Karpas-422 (cell line): ENCODE measurements around the gene AHDC1. TPM values are rescaled to one million over a fixed set of nuclear protein-coding genes. Genes with fewer than 3 reads are reported as not detected.

Experiments
- DNase-seq: peaks from one replicate; pipeline ENCODE4 v3.0.0-alpha.2; 2015
- H2AFZ ChIP-seq: fragments of 200-600 bp; sonication (generic); 2 replicates; pipeline ENCODE4 v1.6.1; 2014; ENCODE audit warnings: antibody characterized with exemption, low read length, mixed read lengths
- H3K27ac ChIP-seq: fragments of 200-600 bp; sonication (generic); 2 replicates; pipeline ENCODE4 v1.5.1; 2014; ENCODE audit warnings: mild to moderate bottlenecking, low read length, moderate library complexity
- H3K27me3 ChIP-seq: fragments of 200-600 bp; sonication (generic); 2 replicates; pipeline ENCODE4 v1.6.1; 2014; ENCODE audit warnings: low read length, mixed read lengths
- H3K36me3 ChIP-seq: fragments of 200-600 bp; sonication (generic); 2 replicates; pipeline ENCODE4 v1.6.1; 2014; ENCODE audit warnings: low read length, mixed read lengths; ENCODE audit not compliant: insufficient read depth
- H3K4me1 ChIP-seq: fragments of 200-600 bp; sonication (generic); 2 replicates; pipeline ENCODE4 v1.6.1; 2014; ENCODE audit warnings: mild to moderate bottlenecking, low read length, mixed read lengths
- H3K4me2 ChIP-seq: fragments of 200-600 bp; sonication (generic); 2 replicates; pipeline ENCODE4 v1.6.1; 2014; ENCODE audit warnings: low read length, low read depth, mild to moderate bottlenecking; ENCODE audit not compliant: poor library complexity, severe bottlenecking
- H3K4me3 ChIP-seq: fragments of 200-600 bp; sonication (generic); 2 replicates; pipeline ENCODE4 v1.5.1; 2014; ENCODE audit warnings: mild to moderate bottlenecking, antibody characterized with exemption, low read length, mixed read lengths
- H3K79me2 ChIP-seq: fragments of 200-600 bp; sonication (generic); 2 replicates; pipeline ENCODE4 v1.6.1; 2014; ENCODE audit warnings: mild to moderate bottlenecking, low read length, mixed read lengths
- H3K9ac ChIP-seq: fragments of 200-600 bp; sonication (generic); 2 replicates; pipeline ENCODE4 v1.6.0; 2014; ENCODE audit warnings: low read length
- H3K9me2 ChIP-seq: fragments of 200-600 bp; sonication (generic), shearing (Covaris generic); replicated peaks from 2 replicates; pipeline ENCODE4 v1.6.0; 2014; ENCODE audit warnings: mild to moderate bottlenecking, low read length, moderate library complexity; ENCODE audit not compliant: insufficient read depth
- H3K9me3 ChIP-seq: fragments of 300-700, 200-600 bp; sonication (generic); 2 replicates; pipeline ENCODE4 v1.6.1; 2014; ENCODE audit warnings: low read length, mixed read lengths
- H4K20me1 ChIP-seq: fragments of 200-600 bp; sonication (generic); 2 replicates; pipeline ENCODE4 v1.6.1; 2014; ENCODE audit warnings: mild to moderate bottlenecking, antibody characterized with exemption, low read length, low read depth; ENCODE audit not compliant: insufficient read depth
- total RNA-seq: library from RNA; depleted of rRNA; stranded (reverse); fragments of >200 nt; shearing (Covaris generic); gene quantifications from 2 replicates; pipeline ENCODE4 v1.2.3, GENCODE V29; 2014; ENCODE audit warnings: low replicate concordance

AHDC1 gene
- total RNA-seq, 1 experiment from 2014 or later, result 2.2 TPM

DNA sequence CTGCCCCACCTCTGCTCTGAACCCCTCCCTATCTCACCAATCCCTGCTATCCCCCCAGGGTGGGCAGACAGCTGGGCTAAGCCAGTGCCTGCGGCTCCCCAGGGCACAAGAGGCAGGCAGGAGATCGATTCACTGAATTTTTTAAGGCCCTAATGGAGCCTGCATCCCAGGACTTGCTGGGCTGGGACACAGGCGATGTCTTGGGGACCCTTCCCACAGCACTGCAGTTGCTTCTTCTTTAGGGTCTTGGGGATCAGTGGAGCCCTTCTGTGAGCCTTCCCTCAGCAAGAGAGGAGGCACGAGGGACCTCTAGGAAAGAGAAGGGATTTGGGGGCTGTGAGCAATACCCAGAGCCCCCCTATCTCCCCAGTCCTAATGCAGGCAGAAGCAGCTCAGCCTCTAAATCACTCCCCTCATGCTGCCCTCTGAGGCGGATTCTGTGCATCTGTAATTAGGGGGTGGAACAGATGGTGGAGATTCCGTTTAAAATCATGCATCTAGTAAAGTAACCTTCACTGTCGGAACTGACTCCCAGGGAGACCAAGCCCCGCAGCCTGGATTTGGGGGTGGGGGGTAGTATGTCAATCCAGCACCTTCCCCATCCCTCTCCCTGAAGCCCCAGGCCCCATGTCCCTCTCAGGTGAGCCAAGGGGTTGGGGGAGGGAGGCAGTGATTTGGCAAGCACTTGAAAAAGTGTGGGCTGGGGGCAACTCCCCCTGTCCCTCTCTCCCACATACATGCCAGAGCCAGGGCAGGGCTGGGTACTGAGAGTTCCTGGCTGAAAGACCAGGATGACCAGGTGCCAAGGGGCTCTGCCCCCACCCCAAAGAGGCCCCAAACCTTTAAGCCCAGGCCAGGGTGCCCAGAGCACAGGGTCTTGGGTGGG lies 10.0 kb downstream of the AHDC1 start:
- Histone ChIP-seq H3K4me3 (no peak overlapping the region), H2AFZ (no peak overlapping the region), H3K4me1 (peaks cover 1% of the 10 kb centered on the region), H3K36me3 (no peaks in the 10 kb centered on the region), H3K9me3 (no peaks in the 10 kb centered on the region), H3K4me2 (no peak overlapping the region), H3K9me2 (no peaks in the 10 kb centered on the region), H3K79me2 (no peaks in the 10 kb centered on the region), H3K27me3 (no peaks in the 10 kb centered on the region), H4K20me1 (peaks cover 35% of the 10 kb centered on the region), H3K9ac (no peak overlapping the region), H3K27ac (no peak overlapping the region)
- no peak for DNase-seq

DNA sequence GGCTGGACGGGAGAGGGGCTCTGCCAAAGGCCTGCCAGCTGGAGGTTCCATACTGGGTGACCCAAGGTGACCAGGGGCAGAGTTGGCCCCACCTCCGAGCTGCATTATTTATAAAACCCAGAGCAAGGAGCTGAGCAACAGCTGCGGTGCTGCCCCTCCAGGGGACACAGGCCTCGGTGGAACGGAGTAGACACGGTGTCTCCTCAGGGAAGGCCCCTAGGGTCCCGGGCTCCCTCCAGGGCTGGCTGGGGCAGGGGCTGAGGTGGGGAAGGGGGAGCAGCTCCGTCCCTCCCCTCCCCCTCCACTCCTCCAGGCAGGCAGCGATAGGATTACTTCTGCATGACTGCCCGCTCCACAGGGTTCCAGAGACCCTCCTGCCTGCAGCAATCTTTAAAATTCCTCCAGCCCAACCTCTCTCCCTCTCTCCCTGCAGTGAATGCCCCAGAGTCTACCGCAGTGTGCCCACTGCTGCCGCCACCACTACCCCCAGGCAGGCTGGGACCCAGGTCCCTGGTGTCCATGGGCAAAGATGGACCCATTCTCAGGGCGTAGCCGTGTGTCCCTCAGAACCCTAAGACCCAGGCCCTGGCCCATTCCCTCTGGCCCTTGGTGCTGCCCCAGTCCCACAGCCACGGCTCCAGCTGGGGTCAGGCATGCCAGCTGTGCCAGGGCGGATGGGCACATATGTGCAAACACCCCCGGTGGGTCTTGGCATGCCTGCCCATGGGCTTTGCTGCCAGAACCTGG lies 10.8 kb downstream of the AHDC1 start:
- Histone ChIP-seq H3K27me3 (no peaks in the 10 kb centered on the region), H3K36me3 (no peaks in the 10 kb centered on the region), H3K9me2 (no peaks in the 10 kb centered on the region), H3K79me2 (no peaks in the 10 kb centered on the region), H4K20me1 (peaks cover 28% of the 10 kb centered on the region), H3K4me2 (no peak overlapping the region), H3K9ac (no peak overlapping the region), H2AFZ (no peak overlapping the region), H3K4me1 (no peaks in the 10 kb centered on the region), H3K4me3 (no peak overlapping the region), H3K9me3 (no peaks in the 10 kb centered on the region), H3K27ac (no peak overlapping the region)
- no peak for DNase-seq

- no peak overlapping the region for H2AFZ ChIP-seq
- H3K27me3 ChIP-seq, result no peaks in the 10 kb centered on the region
- H3K79me2 ChIP-seq, result no peaks in the 10 kb centered on the region
- H4K20me1 ChIP-seq, result peaks cover 24% of the 10 kb centered on the region
- H3K9me2 ChIP-seq, result no peaks in the 10 kb centered on the region
- H3K9me3 ChIP-seq, result no peaks in the 10 kb centered on the region
- no peaks in the 10 kb centered on the region for H3K36me3 ChIP-seq
- H3K4me2 ChIP-seq, result no peak overlapping the region
- no peak overlapping the region for H3K4me3 ChIP-seq
- H3K27ac ChIP-seq, result no peak overlapping the region
- H3K9ac ChIP-seq, result no peak overlapping the region
- no peak for DNase-seq
- H3K4me1 ChIP-seq, result no peaks in the 10 kb centered on the region
These were observed 11.6 kb downstream of the AHDC1 start for GRCh38 chr1:27592232-27592930.

DNA sequence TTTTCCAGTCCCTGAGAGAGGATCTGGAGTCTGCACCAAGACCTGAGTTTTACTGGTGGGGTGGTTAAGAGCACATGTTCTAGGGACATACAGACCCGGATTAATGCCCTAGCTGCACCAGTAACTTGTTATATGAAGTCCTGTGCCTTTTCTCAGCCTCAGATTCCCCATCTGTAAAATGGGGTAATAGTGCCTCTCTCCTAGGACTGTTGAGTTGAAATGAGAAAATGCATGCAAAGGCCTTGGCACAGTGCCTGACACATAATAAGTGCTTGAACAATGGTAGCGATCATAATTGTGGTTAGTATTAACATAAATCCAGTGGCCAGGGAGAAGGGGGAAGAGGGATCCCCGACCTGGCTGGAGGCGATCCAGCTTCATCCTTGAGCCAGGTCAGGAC lies 12.3 kb downstream of the AHDC1 start:
- Histone ChIP-seq H3K9me2 (no peaks in the 10 kb centered on the region), H3K9me3 (no peaks in the 10 kb centered on the region), H2AFZ (no peak overlapping the region), H3K27me3 (no peaks in the 10 kb centered on the region), H3K4me2 (no peak overlapping the region), H3K36me3 (no peaks in the 10 kb centered on the region), H3K4me1 (no peaks in the 10 kb centered on the region), H4K20me1 (peaks cover 24% of the 10 kb centered on the region), H3K27ac (no peak overlapping the region), H3K4me3 (no peak overlapping the region), H3K9ac (no peak overlapping the region), H3K79me2 (no peaks in the 10 kb centered on the region)
- peak; percentile 58 for DNase-seq

- no peak overlapping the region for H3K9ac ChIP-seq
- no peak overlapping the region for H3K4me2 ChIP-seq
- H3K27ac ChIP-seq, result no peak overlapping the region
- no peak overlapping the region for H2AFZ ChIP-seq
- H3K4me1 ChIP-seq, result no peaks in the 10 kb centered on the region
- H3K9me2 ChIP-seq, result no peaks in the 10 kb centered on the region
- peaks cover 24% of the 10 kb centered on the region for H4K20me1 ChIP-seq
- no peaks in the 10 kb centered on the region for H3K9me3 ChIP-seq
- no peak for DNase-seq
- no peaks in the 10 kb centered on the region for H3K36me3 ChIP-seq
- no peak overlapping the region for H3K4me3 ChIP-seq
- H3K27me3 ChIP-seq, result no peaks in the 10 kb centered on the region
- H3K79me2 ChIP-seq, result no peaks in the 10 kb centered on the region
These were observed 12.9 kb downstream of the AHDC1 start for GRCh38 chr1:27590917-27591508.

- H2AFZ ChIP-seq, result no peak overlapping the region
- H3K4me3 ChIP-seq, result no peak overlapping the region
- H3K36me3 ChIP-seq, result no peaks in the 10 kb centered on the region
- peaks cover 21% of the 10 kb centered on the region; the same call in 1 of the 2 replicates for H4K20me1 ChIP-seq
- H3K9me2 ChIP-seq, result no peaks in the 10 kb centered on the region
- no peak for DNase-seq
- no peaks in the 10 kb centered on the region for H3K4me1 ChIP-seq
- H3K79me2 ChIP-seq, result no peaks in the 10 kb centered on the region
- H3K27ac ChIP-seq, result no peak overlapping the region
- H3K27me3 ChIP-seq, result no peaks in the 10 kb centered on the region
- H3K9me3 ChIP-seq, result no peaks in the 10 kb centered on the region
- no peak overlapping the region for H3K4me2 ChIP-seq
- no peak overlapping the region for H3K9ac ChIP-seq
These were observed 14.0 kb downstream of the AHDC1 start for GRCh38 chr1:27589841-27590426.

DNA sequence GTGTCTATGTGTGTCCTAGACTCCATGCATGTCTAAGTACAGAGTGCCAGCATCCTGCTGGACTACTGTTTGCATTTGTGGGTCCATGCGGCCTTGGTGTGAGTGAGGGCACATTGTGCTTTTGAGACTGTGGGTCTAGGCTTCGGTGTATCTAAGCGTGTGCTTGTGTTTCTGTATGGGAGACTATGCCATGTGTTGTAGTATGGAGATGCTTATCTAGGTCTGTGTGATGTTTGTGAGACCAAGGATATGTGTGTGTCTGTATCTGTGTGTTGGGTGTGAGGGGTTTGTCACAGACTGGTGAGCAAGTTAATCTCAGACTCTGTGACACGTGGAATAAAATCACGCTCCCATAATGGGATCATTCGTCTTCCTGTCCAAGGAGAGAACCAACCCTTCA lies 14.5 kb downstream of the AHDC1 start:
- Histone ChIP-seq H3K4me1 (no peaks in the 10 kb centered on the region), H3K79me2 (no peaks in the 10 kb centered on the region), H3K9ac (no peak overlapping the region), H4K20me1 (peaks cover 16% of the 10 kb centered on the region; the same call in 1 of the 2 replicates), H3K4me2 (no peak overlapping the region), H2AFZ (no peak overlapping the region), H3K36me3 (no peaks in the 10 kb centered on the region), H3K4me3 (no peak overlapping the region), H3K27ac (no peak overlapping the region), H3K9me2 (no peaks in the 10 kb centered on the region), H3K9me3 (no peaks in the 10 kb centered on the region), H3K27me3 (no peaks in the 10 kb centered on the region)
- DNase-seq, result no peak
